GM19099 (cell line): Measurements from ENCODE around the gene B3GALT4.

Experiments
- POLR2A ChIP-seq: IDR thresholded peaks from 3 replicates; pipeline ENCODE4 v1.6.1; 2011; ENCODE audit warnings: low read depth; ENCODE audit not compliant: insufficient read length; ENCODE audit errors: extremely low read depth

Gene B3GALT4

GRCh38 chr6:33297406-33297955, 20.6 kb downstream of the B3GALT4 start:
- TF ChIP-seq POLR2A, result no peak

- TF ChIP-seq POLR2A, result peak; percentile 41
These were observed 21.2 kb downstream of the B3GALT4 start for GRCh38 chr6:33297956-33298772.

GRCh38 chr6:33298773-33299236, 21.9 kb downstream of the B3GALT4 start, which contains the start of gene RGL2:
Gene RGL2 (minus strand): TSS chr6:33298942. CDS start chr6:33298610, 332 bp downstream.
- no peak for TF ChIP-seq POLR2A

GRCh38 chr6:33299237-33299944, 22.5 kb downstream of the B3GALT4 start:
- peak; percentile 89 for TF ChIP-seq POLR2A

GRCh38 chr6:33301877-33302276, 25.0 kb downstream of the B3GALT4 start:
- TF ChIP-seq POLR2A, result no peak

- no peak for TF ChIP-seq POLR2A
These were observed 27.3 kb downstream of the B3GALT4 start for GRCh38 chr6:33304216-33304615.

- no peak for TF ChIP-seq POLR2A
These were observed 28.1 kb downstream of the B3GALT4 start for GRCh38 chr6:33305052-33305451.

GRCh38 chr6:33306356-33306755, 29.4 kb downstream of the B3GALT4 start:
- TF ChIP-seq POLR2A, result no peak

- TF ChIP-seq POLR2A, result peak; percentile 19
These were observed 35.6 kb downstream of the B3GALT4 start for GRCh38 chr6:33312361-33313104.

- peak; percentile 3 for TF ChIP-seq POLR2A
These were observed 36.3 kb downstream of the B3GALT4 start for GRCh38 chr6:33313105-33313708.

- TF ChIP-seq POLR2A, result peak; percentile 76
These were observed 37.0 kb downstream of the B3GALT4 start, which contains the start of gene TAPBP for GRCh38 chr6:33313709-33314514. Gene TAPBP (minus strand): TSS chr6:33314078. CDS start chr6:33314041, 37 bp downstream.

- no peak for TF ChIP-seq POLR2A
These were observed 37.6 kb downstream of the B3GALT4 start for GRCh38 chr6:33314515-33314942.

- TF ChIP-seq POLR2A, result no peak
These were observed 38.2 kb downstream of the B3GALT4 start for GRCh38 chr6:33314943-33315792.
